Measurements from ENCODE around the gene TNNT1.
A peak's percentile ranks its signal among the peaks of the same experiment; 100 is the strongest.

Gene TNNT1

DNA sequence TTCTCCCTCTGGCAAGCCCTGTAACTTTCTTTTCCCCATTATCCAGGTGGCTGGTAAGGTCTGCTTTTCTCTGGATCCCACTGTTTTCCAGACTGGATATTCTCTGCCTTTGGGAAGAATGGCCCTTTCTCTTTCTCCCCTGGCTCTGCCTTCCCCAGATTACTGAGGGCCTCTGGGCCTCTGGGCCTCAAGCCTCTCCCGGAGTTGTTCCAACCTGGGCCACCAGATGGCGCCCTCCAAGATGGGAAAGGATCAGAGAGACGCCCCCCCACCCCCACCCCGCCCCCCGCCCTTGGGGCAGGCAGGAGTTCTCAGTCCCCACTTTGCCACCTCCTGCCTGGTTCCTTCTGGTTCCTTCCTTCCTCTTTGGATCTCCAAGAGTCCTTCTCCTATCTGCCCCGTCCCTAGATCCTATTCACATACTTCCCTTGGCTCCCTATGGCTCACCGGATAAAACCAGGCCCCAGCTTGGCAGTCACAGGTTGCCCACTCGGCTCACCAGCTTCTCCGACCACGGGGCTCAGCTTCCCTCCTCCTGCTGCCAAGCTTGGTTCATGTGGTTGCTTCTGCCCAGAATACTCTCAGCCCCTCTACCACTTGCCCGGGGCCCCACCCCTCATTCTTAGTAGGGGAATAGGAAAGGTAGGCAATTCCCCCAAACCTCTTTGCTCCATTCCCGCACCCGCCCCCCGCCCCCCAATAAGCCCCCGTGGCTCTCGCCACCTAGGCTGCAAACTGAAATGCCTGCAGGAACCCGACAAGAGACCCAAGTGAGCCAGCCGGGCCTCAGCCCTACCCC, 60.3 kb downstream of the TNNT1 start:
- DNase-seq (ENCODE audit: low read depth), result peak; percentile 65

- DNase-seq (ENCODE audit: low read depth), result no peak
Observed at GRCh38 chr19:55088021-55088451, 61.0 kb downstream of the TNNT1 start.

DNA sequence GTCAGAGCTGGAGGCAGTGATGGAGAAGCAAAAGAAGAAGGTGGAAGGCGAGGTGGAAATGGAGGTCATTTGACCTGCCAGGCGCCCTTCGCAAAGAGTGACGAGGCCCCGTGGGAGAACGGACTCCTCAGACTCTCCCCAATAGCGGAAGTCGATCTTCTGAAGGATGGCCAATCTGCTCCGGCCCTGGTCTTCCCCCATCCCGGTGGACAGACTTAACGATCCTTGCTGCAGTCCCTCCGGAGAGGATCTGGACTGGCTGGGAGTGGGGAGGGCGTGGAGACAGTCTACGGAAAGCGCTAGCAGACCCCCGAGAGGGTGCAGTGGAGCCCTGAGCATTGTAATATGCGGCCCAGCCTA, 61.5 kb downstream of the TNNT1 start:
- no peak for DNase-seq (ENCODE audit: low read depth)

DNA sequence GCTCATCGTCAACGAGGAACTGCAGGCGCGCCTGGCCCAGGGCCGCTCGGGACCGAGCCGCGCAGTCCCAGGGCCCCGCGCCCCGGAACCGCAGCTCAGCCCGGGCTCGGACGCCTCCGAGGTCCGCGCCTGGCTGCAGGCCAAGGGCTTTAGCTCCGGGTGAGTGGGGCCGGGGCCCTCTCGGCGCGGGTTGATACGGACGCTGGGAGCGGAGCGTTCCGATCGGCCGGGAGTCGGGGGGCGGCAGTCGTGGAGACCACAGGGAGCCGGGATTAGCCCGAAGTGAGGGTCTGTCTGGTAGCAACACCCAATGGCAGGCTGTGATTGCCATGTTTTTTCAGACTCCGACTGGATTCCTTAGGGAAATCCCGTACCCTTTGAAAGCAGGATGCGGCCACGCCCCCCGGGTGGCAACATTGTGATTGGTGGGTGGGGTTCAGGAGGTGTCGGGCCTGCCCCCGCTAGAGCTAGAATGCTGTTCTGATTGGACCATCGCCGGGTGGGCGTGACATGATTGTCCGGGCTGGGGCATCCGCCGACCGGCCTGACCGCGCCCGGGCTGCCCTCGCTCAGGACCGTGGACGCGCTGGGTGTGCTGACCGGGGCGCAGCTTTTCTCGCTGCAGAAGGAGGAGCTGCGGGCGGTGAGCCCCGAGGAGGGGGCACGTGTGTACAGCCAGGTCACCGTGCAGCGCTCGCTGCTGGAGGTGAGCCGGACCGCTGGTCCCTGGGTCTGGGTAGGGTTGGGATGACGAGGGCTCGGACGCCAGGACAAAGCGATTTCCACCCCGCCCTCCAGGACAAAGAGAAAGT, 62.1 kb downstream of the TNNT1 start:
- no peak for DNase-seq (ENCODE audit: low read depth)

DNA sequence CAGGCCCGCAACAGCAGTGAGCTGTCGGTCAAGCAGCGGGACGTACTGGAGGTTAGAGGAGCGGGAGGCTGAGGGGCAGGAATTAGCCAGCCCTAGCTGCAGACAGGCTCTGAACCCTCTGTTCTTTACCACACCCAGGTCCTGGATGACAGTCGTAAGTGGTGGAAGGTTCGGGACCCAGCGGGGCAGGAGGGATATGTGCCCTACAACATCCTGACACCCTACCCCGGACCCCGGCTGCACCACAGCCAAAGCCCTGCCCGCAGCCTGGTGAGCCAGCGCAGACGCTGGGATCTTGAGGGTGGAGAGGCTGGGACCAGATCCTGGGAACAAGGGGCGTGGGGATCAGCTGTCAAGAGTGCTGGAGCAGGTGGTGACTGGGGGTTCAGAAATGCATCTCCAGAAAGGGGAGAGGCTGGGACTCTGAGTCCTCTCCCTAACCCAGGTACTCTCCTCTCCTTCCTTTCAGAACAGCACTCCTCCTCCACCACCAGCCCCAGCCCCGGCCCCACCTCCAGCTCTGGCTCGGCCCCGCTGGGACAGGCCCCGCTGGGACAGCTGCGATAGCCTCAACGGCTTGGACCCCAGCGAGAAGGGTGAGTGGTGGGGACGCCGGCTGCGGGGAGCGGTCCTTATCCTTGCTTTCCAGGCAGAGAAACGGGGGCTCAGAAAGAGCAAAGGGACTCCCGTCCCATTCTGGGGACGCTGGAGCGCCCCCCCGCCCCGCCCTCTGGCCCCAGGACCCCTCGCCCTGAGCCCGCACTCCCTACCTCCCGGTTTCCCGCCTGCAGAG, 62.9 kb downstream of the TNNT1 start:
- DNase-seq (ENCODE audit: low read depth), result no peak

- DNase-seq (ENCODE audit: low read depth), result no peak
Observed at GRCh38 chr19:55084416-55084815, 64.6 kb downstream of the TNNT1 start.

DNA sequence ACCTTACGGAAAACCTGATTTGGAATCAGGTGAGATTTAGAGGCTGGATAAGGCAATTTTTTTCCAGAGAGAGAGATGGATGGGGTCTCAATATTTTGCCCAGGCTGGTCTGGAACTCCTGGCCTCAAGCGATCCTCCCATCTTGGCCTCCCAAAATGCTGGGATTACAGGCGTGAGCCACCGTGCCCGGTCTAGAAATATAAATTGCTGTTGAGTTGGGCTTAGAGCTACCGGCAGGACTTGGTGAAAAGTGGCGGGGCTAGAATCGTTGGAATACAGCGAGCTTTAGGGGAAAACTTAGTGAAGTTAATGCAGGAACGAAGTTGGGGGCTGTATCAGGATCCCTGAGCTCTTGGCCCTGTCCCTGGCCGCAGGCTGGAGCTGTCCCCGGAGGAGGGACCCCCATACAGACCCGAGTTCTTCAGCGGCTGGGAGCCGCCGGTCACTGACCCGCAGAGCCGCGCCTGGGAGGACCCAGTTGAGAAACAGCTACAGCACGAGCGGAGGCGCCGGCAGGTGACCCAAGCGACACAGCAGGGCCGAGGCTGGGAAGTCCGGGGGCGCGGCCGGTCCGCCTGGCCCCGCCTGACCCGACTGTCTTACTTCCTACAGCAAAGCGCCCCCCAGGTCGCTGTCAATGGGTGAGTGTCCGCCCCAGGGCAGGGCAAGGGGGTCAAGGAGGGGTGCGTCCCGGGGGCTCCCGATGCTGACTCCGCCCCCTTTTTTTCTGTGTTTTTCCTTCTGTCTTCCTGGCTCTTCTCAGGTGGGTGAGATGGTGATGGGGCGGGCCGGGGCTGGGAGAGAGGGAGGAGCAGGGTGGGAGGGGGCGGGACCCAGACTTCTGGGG, 65.8 kb downstream of the TNNT1 start:
- no peak for DNase-seq (ENCODE audit: low read depth)
